ENCODE data around the gene STIP1.

Gene STIP1

DNA sequence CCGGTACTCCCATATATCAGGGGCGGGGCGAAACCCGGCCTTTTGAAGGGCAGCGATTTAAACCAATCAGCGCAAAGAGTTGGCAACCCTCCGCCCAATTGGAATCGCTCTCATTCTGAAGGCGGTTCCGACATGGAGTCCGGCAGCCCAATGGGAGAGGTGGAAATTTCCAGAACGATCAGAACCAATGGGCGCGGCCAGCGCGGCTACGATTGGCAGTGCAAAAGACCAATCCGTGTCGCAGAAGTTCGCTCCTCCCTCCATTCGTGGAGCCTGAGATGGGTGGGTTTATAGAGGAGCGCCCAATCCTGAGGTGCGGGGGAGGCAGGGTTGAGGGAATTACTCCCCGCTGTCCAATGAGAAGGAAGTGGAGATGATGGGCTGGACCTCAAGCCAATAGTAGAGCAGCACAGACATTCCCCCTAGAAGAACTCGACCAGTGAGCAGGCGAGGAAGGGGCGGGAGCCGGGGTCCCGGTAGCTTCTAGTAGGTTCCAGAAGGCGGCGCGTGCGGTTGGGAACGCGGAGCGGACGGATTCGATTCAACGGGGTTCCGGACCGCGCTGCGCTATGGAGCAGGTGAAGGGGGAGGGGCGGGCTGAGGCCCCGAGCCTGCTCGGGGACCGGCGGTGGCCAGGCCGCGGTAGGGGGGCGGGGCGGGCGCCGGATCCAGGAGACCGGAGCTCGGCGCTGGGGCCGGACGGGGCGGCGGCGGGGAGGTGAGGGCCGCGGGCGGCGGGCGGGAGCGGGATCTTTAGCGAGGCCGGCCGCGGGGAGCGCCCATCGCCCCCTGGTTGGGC, at the start of gene STIP1:
Gene STIP1 (plus strand): TSS at position 479 of the 799 bp plus-strand sequence. CDS start 91 bp downstream, at position 570.
- no peaks in the 10 kb centered on the region for H3K27me3 ChIP-seq (ENCODE audit: insufficient read depth, low read length)
- H3K4me1 ChIP-seq (ENCODE audit: insufficient read depth, low read length), result peaks cover 4% of the 10 kb centered on the region; the same call in 1 of the 2 replicates
- H3K9ac ChIP-seq (ENCODE audit: low read depth, low read length), result peak within 1 kb of the TSS; percentile 97
- peaks cover 22% of the 10 kb centered on the region for H3K36me3 ChIP-seq (ENCODE audit: insufficient read depth, low read depth, low read length)
- no peaks in the 10 kb centered on the region for H3K9me3 ChIP-seq (ENCODE audit: insufficient read depth, low read depth, low read length)
- peak within 1 kb of the TSS; percentile 96 for H3K27ac ChIP-seq (ENCODE audit: low read length)
- H3K4me3 ChIP-seq (ENCODE audit: low read length), result peak within 1 kb of the TSS; percentile 88

DNA sequence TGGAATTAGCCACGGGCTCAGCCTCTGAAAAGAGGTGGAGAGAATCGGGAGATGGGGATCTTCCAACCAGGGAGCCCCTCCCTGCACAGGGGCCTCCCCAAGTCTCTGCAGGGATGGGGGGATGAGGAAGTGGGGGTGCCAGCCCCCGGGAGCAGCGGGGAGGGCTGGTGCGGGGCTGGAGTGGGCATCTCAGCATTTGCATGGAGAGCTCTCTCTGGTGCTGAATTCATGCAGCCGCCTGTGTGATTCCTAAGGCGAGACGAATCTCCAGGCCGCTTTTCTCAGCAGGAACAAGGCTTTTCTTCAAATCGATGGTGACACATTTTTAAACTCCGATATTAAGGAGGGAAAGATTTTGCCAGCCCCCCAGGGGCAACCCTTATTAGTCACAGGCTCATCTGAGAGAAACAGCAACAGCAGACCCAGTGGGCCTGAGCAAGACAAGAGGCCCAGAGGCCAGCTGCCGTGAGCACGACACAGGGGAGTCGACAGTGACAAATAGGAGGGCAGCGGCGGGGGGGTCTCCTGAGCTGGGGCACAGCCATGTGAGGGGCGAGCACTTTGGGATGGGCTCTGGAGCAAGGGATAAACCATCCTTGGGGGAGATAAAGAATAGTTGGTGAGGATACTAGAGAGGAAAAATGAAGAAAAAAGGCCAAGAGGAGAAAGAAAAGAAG, 49.1 kb upstream of the STIP1 start:
- peaks cover 2% of the 10 kb centered on the region; the same call in 1 of the 2 replicates for H3K4me1 ChIP-seq (ENCODE audit: insufficient read depth, low read length)
- no peak overlapping the region for H3K27ac ChIP-seq (ENCODE audit: low read length)
- H3K9ac ChIP-seq (ENCODE audit: low read depth, low read length), result no peak overlapping the region
- H3K36me3 ChIP-seq (ENCODE audit: insufficient read depth, low read depth, low read length), result no peaks in the 10 kb centered on the region
- H3K27me3 ChIP-seq (ENCODE audit: insufficient read depth, low read length), result peaks cover 55% of the 10 kb centered on the region; the same call in 1 of the 2 replicates
- H3K4me3 ChIP-seq (ENCODE audit: low read length), result no peak overlapping the region
- H3K9me3 ChIP-seq (ENCODE audit: insufficient read depth, low read depth, low read length), result no peaks in the 10 kb centered on the region

DNA sequence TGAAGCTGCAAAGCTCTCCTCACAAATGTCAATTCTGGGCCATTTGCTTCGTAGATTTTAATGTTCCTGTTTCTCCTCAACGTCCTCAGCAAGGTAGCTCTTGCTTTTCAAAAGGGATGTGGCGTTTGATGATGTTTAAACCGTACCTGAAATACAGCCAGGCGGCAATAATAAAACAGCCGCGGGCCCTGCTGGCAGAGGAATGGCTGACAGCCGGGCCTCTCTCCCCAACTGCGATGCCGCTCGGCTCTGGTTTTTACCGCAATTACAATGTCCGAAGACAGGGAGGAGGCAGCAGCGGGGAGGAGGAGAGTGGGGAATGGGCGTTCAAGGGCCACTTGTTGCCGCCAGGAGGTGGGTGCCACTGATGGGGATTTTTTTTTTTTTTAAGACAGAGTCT, 47.6 kb upstream of the STIP1 start:
- Histone ChIP-seq H3K4me3 (ENCODE audit: low read length) (no peak overlapping the region), H3K4me1 (ENCODE audit: insufficient read depth, low read length) (no peaks in the 10 kb centered on the region), H3K27me3 (ENCODE audit: insufficient read depth, low read length) (peaks cover 50% of the 10 kb centered on the region; the same call in 1 of the 2 replicates), H3K27ac (ENCODE audit: low read length) (no peak overlapping the region), H3K9ac (ENCODE audit: low read depth, low read length) (no peak overlapping the region), H3K9me3 (ENCODE audit: insufficient read depth, low read depth, low read length) (no peaks in the 10 kb centered on the region), H3K36me3 (ENCODE audit: insufficient read depth, low read depth, low read length) (no peaks in the 10 kb centered on the region)

- Histone ChIP-seq H3K36me3 (ENCODE audit: insufficient read depth, low read depth, low read length) (no peaks in the 10 kb centered on the region), H3K9me3 (ENCODE audit: insufficient read depth, low read depth, low read length) (no peaks in the 10 kb centered on the region), H3K9ac (ENCODE audit: low read depth, low read length) (no peak overlapping the region), H3K4me3 (ENCODE audit: low read length) (no peak overlapping the region), H3K4me1 (ENCODE audit: insufficient read depth, low read length) (no peaks in the 10 kb centered on the region), H3K27me3 (ENCODE audit: insufficient read depth, low read length) (peaks cover 44% of the 10 kb centered on the region; the same call in 1 of the 2 replicates), H3K27ac (ENCODE audit: low read length) (no peak overlapping the region)
Observed at GRCh38 chr11:64139049-64139448, 46.9 kb upstream of the STIP1 start.

DNA sequence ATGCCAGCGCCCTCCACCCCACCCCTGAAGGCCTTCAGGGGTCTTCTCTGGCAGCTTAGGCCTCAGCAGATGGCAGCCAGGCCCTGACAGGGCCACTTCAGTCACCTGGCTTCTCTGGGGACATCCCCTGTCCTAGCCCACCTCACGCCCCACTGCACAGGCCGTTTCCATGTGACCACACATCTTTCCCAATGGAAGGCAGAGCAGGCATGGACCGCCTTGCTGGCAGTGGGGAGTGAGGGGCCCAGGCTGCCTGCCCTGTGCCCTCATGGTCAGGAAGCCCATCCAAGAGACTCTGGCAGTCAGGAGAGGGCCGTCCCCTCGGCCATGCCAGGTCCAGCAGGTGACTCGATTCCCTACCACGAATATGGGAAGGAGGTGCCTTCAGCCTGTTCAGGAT, 45.9 kb upstream of the STIP1 start:
- H3K36me3 ChIP-seq (ENCODE audit: insufficient read depth, low read depth, low read length), result no peaks in the 10 kb centered on the region
- no peaks in the 10 kb centered on the region for H3K9me3 ChIP-seq (ENCODE audit: insufficient read depth, low read depth, low read length)
- H3K4me3 ChIP-seq (ENCODE audit: low read length), result no peak overlapping the region
- no peaks in the 10 kb centered on the region for H3K4me1 ChIP-seq (ENCODE audit: insufficient read depth, low read length)
- H3K9ac ChIP-seq (ENCODE audit: low read depth, low read length), result no peak overlapping the region
- H3K27me3 ChIP-seq (ENCODE audit: insufficient read depth, low read length), result peaks cover 34% of the 10 kb centered on the region; the same call in 1 of the 2 replicates
- H3K27ac ChIP-seq (ENCODE audit: low read length), result no peak overlapping the region

DNA sequence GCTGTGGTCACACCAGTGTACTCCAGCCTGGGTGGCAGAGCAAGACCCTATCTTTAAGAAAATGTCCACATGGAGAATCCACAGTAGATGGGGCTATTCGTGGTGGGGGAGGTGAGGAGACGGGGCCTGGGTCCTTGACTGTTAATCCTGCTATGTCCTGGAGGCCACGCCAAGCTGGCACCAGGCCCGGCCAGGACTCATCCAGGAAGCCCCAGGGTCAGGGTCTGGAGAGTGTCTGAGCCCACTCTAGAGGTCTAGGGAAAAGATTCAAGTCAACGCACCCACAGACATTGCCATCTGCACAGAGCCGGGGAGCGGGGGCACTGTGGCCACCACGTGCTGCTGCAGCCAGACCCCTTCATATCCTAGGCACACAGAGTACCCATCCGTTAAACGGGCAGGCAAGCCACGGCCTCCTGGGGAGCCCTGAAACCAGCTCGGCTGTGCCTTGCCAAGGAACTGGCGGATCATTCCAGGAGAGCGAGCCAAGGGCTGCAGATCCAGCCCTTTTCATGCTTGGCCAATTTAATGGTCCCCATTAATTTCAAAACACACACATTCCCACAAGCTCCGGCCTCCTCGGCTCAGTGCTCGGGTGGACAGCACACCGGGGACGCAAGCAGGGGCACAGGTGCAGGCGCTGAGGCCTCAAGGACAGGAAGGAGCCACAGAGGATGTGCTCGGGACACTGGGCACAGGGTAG, 44.7 kb upstream of the STIP1 start:
- peaks cover 22% of the 10 kb centered on the region; the same call in 1 of the 2 replicates for H3K27me3 ChIP-seq (ENCODE audit: insufficient read depth, low read length)
- H3K9ac ChIP-seq (ENCODE audit: low read depth, low read length), result no peak overlapping the region
- H3K36me3 ChIP-seq (ENCODE audit: insufficient read depth, low read depth, low read length), result no peaks in the 10 kb centered on the region
- H3K9me3 ChIP-seq (ENCODE audit: insufficient read depth, low read depth, low read length), result no peaks in the 10 kb centered on the region
- H3K4me1 ChIP-seq (ENCODE audit: insufficient read depth, low read length), result no peaks in the 10 kb centered on the region
- no peak overlapping the region for H3K4me3 ChIP-seq (ENCODE audit: low read length)
- no peak overlapping the region for H3K27ac ChIP-seq (ENCODE audit: low read length)

GRCh38 chr11:64144587-64145472, 41.1 kb upstream of the STIP1 start:
- no peaks in the 10 kb centered on the region for H3K9me3 ChIP-seq (ENCODE audit: insufficient read depth, low read depth, low read length)
- H3K27me3 ChIP-seq (ENCODE audit: insufficient read depth, low read length), result peaks cover 10% of the 10 kb centered on the region; the same call in 1 of the 2 replicates
- H3K27ac ChIP-seq (ENCODE audit: low read length), result no peak overlapping the region
- H3K36me3 ChIP-seq (ENCODE audit: insufficient read depth, low read depth, low read length), result no peaks in the 10 kb centered on the region
- H3K4me1 ChIP-seq (ENCODE audit: insufficient read depth, low read length), result no peaks in the 10 kb centered on the region; the same call in 1 of the 2 replicates
- no peak overlapping the region for H3K9ac ChIP-seq (ENCODE audit: low read depth, low read length)
- H3K4me3 ChIP-seq (ENCODE audit: low read length), result no peak overlapping the region

DNA sequence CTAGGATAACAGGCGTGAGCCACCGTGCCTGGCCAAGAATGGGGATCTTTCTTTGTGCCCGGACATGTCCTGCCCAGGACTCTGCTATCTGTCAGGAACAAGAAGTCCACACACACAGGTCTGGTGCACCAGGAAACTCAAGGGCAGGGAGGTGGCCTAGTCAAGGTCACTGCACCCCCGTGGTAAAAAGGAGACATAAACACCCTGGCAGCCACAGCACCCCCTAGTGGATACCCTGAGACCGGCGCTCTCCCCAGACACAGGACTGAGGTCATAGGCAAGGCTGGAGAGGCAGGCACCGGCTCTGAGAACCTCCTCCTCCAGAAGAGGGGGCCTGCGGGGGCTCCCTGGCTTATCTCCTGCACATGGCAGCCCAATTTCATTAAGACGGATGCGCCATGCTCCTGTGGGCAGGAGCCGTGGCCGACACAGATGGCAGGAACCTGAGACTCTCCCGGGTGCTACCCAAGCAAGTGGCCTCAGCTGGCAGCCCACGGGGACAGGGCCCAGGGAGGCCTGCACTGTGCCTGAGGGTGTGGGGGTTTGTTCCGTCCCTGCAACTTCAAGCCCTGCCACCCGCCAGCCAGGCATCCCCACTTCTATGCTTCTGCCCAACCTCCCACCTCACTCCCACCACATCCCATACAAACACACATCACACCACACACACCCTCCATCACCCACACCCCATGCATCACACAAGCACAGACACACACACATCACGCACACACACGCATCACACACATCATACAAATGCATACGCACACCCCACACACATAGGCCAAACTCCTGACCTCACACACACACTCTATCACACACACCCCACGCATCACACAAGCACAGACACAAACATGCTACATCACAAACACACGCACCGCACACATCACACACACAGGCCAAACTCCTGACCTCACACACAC, 39.7 kb upstream of the STIP1 start:
- H3K9ac ChIP-seq (ENCODE audit: low read depth, low read length), result no peak overlapping the region
- H3K4me1 ChIP-seq (ENCODE audit: insufficient read depth, low read length), result no peaks in the 10 kb centered on the region; the same call in 1 of the 2 replicates
- peaks cover 1% of the 10 kb centered on the region; the same call in 1 of the 2 replicates for H3K27me3 ChIP-seq (ENCODE audit: insufficient read depth, low read length)
- no peak overlapping the region for H3K4me3 ChIP-seq (ENCODE audit: low read length)
- no peak overlapping the region for H3K27ac ChIP-seq (ENCODE audit: low read length)
- no peaks in the 10 kb centered on the region for H3K9me3 ChIP-seq (ENCODE audit: insufficient read depth, low read depth, low read length)
- no peaks in the 10 kb centered on the region for H3K36me3 ChIP-seq (ENCODE audit: insufficient read depth, low read depth, low read length)

GRCh38 chr11:64148226-64148916, 37.6 kb upstream of the STIP1 start:
- Histone ChIP-seq H3K9me3 (ENCODE audit: insufficient read depth, low read depth, low read length) (no peaks in the 10 kb centered on the region), H3K36me3 (ENCODE audit: insufficient read depth, low read depth, low read length) (no peaks in the 10 kb centered on the region), H3K4me3 (ENCODE audit: low read length) (no peak overlapping the region), H3K27me3 (ENCODE audit: insufficient read depth, low read length) (no peaks in the 10 kb centered on the region; the same call in 1 of the 2 replicates), H3K27ac (ENCODE audit: low read length) (no peak overlapping the region), H3K4me1 (ENCODE audit: insufficient read depth, low read length) (no peaks in the 10 kb centered on the region; the same call in 1 of the 2 replicates), H3K9ac (ENCODE audit: low read depth, low read length) (no peak overlapping the region)
